ENCODE measurements around the gene ARF4. TPM values are rescaled to one million over a fixed set of nuclear protein-coding genes. Genes with fewer than 3 reads are reported as not detected.

ARF4 gene
- total RNA-seq, 1 experiment from 2014 or later: 117 TPM

DNA sequence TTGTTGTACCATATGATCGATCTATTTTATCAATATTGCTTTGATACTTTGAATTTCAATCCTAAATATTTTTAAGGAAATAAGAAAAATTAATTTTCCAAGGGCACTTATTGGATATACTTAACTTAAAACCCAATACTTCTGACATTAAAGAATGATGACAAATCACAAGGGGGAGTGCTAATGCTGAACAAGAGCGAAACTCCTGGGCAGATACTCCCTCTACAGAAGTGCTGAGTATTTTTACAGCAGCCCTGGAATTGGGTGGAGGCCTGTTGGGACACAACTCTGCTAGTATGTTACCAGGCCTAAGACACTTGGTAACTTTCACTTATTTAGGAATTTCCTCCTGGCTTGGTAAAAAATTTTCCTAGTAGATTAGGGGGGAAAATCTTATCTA lies 49.6 kb upstream of the ARF4 start (continued):
- TF ChIP-seq, protein P1, sequence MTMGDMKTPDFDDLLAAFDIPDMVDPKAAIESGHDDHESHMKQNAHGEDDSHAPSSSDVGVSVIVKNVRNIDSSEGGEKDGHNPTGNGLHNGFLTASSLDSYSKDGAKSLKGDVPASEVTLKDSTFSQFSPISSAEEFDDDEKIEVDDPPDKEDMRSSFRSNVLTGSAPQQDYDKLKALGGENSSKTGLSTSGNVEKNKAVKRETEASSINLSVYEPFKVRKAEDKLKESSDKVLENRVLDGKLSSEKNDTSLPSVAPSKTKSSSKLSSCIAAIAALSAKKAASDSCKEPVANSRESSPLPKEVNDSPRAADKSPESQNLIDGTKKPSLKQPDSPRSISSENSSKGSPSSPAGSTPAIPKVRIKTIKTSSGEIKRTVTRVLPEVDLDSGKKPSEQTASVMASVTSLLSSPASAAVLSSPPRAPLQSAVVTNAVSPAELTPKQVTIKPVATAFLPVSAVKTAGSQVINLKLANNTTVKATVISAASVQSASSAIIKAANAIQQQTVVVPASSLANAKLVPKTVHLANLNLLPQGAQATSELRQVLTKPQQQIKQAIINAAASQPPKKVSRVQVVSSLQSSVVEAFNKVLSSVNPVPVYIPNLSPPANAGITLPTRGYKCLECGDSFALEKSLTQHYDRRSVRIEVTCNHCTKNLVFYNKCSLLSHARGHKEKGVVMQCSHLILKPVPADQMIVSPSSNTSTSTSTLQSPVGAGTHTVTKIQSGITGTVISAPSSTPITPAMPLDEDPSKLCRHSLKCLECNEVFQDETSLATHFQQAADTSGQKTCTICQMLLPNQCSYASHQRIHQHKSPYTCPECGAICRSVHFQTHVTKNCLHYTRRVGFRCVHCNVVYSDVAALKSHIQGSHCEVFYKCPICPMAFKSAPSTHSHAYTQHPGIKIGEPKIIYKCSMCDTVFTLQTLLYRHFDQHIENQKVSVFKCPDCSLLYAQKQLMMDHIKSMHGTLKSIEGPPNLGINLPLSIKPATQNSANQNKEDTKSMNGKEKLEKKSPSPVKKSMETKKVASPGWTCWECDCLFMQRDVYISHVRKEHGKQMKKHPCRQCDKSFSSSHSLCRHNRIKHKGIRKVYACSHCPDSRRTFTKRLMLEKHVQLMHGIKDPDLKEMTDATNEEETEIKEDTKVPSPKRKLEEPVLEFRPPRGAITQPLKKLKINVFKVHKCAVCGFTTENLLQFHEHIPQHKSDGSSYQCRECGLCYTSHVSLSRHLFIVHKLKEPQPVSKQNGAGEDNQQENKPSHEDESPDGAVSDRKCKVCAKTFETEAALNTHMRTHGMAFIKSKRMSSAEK (CRISPR knock-in tag; IDR thresholded peaks at IDR 0.05; ENCODE audit: borderline replicate concordance): no peak
- no peak for TF ChIP-seq ESRRA (CRISPR knock-in tag; IDR thresholded peaks at IDR 0.05; ENCODE audit: borderline replicate concordance)
- TF ChIP-seq ZNF263 (CRISPR knock-in tag; IDR thresholded peaks at IDR 0.05; ENCODE audit: low read depth): no peak
- TF ChIP-seq, protein P2, sequence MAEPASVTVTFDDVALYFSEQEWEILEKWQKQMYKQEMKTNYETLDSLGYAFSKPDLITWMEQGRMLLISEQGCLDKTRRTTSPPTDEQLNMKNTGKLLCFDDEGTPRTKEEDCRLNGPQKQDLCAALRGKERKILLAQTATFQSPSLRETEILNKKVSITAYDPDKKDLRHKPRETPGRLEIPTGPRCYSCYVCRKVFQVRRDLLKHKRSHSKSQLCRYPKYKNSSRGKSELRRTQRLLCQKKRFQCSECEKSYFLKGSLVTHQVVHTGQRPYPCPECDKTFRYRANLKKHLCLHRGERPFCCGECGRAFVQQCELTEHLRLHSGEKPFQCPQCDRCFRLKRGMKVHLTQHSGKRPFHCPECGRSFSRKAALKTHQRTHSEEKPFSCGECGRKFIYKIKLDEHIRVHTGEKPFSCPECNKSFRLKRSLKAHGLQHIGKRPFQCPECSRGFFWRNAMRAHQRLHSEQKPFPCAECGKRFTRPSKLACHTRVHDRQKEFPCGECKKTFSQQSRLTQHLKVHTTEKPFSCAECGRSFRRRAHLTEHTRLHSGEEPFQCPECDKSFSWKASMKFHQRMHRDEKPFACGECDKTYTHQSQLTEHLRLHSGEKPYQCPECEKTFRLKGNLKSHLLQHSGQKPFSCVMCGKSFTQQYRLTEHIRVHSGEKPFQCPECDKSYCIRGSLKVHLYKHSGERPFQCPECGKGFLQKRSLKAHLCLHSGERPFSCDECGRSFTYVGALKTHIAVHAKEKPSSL (CRISPR knock-in tag; conservative IDR thresholded peaks at IDR 0.05): no peak

DNA sequence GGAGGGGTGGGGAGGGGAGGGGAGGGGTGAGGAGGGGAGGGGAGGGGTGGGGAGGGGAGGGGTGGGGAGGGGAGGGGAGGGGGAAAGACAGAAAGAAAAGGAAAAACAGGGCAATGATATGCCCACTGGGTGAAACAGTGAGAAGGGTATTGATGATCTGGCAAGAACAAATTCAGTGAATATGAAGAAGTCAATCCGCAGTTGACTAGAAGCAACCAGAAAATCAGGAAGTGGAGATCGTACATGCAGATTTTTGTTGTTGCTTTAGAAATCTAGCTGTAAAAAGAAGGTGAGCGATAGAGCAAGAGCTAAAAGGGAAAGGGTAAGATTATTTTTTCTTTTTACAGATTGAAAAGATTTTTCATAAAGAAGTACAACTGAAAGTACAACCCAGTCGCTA lies 47.6 kb upstream of the ARF4 start:
- DNase-seq (ENCODE audit: low spot score): no peak
- CTCF ChIA-PET: no interaction called here
- H3K27me3 Mint-ChIP-seq (ENCODE audit: low read depth): no peaks in the 10 kb centered on the region
- no peak overlapping the region for H3K4me3 Mint-ChIP-seq
- no peak for ATAC-seq
- H3K9me3 Mint-ChIP-seq: peaks cover 17% of the 10 kb centered on the region
- TF ChIP-seq MYBL2 (CRISPR knock-in tag; IDR thresholded peaks at IDR 0.05) (no peak), SP1 (CRISPR knock-in tag; conservative IDR thresholded peaks at IDR 0.05) (no peak), NFE2L1 (CRISPR knock-in tag; IDR thresholded peaks at IDR 0.05) (no peak), ATF1 (CRISPR knock-in tag; IDR thresholded peaks at IDR 0.05) (no peak), E2F1 (CRISPR knock-in tag; IDR thresholded peaks at IDR 0.05) (no peak), GABPB1 (CRISPR knock-in tag; IDR thresholded peaks at IDR 0.05) (no peak), MXD4 (CRISPR knock-in tag; IDR thresholded peaks at IDR 0.05; ENCODE audit: borderline replicate concordance) (no peak), CREB1 (CRISPR knock-in tag; IDR thresholded peaks at IDR 0.05) (no peak)
- TF ChIP-seq, protein P3, sequence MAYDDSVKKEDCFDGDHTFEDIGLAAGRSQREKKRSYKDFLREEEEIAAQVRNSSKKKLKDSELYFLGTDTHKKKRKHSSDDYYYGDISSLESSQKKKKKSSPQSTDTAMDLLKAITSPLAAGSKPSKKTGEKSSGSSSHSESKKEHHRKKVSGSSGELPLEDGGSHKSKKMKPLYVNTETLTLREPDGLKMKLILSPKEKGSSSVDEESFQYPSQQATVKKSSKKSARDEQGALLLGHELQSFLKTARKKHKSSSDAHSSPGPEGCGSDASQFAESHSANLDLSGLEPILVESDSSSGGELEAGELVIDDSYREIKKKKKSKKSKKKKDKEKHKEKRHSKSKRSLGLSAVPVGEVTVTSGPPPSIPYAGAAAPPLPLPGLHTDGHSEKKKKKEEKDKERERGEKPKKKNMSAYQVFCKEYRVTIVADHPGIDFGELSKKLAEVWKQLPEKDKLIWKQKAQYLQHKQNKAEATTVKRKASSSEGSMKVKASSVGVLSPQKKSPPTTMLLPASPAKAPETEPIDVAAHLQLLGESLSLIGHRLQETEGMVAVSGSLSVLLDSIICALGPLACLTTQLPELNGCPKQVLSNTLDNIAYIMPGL (CRISPR knock-in tag; IDR thresholded peaks at IDR 0.05): no peak
- TF ChIP-seq, protein P1 (CRISPR knock-in tag; IDR thresholded peaks at IDR 0.05; ENCODE audit: borderline replicate concordance): no peak
- TF ChIP-seq, protein P4, sequence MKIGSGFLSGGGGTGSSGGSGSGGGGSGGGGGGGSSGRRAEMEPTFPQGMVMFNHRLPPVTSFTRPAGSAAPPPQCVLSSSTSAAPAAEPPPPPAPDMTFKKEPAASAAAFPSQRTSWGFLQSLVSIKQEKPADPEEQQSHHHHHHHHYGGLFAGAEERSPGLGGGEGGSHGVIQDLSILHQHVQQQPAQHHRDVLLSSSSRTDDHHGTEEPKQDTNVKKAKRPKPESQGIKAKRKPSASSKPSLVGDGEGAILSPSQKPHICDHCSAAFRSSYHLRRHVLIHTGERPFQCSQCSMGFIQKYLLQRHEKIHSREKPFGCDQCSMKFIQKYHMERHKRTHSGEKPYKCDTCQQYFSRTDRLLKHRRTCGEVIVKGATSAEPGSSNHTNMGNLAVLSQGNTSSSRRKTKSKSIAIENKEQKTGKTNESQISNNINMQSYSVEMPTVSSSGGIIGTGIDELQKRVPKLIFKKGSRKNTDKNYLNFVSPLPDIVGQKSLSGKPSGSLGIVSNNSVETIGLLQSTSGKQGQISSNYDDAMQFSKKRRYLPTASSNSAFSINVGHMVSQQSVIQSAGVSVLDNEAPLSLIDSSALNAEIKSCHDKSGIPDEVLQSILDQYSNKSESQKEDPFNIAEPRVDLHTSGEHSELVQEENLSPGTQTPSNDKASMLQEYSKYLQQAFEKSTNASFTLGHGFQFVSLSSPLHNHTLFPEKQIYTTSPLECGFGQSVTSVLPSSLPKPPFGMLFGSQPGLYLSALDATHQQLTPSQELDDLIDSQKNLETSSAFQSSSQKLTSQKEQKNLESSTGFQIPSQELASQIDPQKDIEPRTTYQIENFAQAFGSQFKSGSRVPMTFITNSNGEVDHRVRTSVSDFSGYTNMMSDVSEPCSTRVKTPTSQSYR (CRISPR knock-in tag; IDR thresholded peaks at IDR 0.05): no peak
- TF ChIP-seq, protein P5, sequence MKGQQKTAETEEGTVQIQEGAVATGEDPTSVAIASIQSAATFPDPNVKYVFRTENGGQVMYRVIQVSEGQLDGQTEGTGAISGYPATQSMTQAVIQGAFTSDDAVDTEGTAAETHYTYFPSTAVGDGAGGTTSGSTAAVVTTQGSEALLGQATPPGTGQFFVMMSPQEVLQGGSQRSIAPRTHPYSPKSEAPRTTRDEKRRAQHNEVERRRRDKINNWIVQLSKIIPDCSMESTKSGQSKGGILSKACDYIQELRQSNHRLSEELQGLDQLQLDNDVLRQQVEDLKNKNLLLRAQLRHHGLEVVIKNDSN (CRISPR knock-in tag; IDR thresholded peaks at IDR 0.05): no peak
- H3K4me1 Mint-ChIP-seq: no peaks in the 10 kb centered on the region; the same call in 1 of the 2 replicates
- H3K36me3 Mint-ChIP-seq: peaks cover 34% of the 10 kb centered on the region
- POLR2A ChIA-PET: no interaction called here
- peak overlapping the region; percentile 79; the same call in 1 of the 2 replicates for H3K27ac Mint-ChIP-seq

Data from WTC11 (cell line).